BE2C (cell line): Measurements from ENCODE around the gene CLDN24.

Source experiments
- DNase-seq: peaks from one replicate; pipeline ENCODE4 v3.0.0-alpha.2; 2020
- H3K27me3 ChIP-seq: fragments of 250-450 bp; sonication (Bioruptor Pico); 2 replicates; pipeline ENCODE4 v1.5.1; 2020; ENCODE audit warnings: mild to moderate bottlenecking
- H3K36me3 ChIP-seq: fragments of 250-450 bp; sonication (Bioruptor Pico); 2 replicates; pipeline ENCODE4 v1.5.1; 2020; ENCODE audit warnings: mild to moderate bottlenecking
- H3K4me1 ChIP-seq: fragments of 250-450 bp; sonication (Bioruptor Pico); 2 replicates; pipeline ENCODE4 v1.5.1; 2020
- H3K4me3 ChIP-seq: 2 replicates; pipeline ENCODE4 v1.5.1; 2011; ENCODE audit warnings: low read depth, low read length
- H3K9me3 ChIP-seq: fragments of 250-450 bp; sonication (Bioruptor Pico); 2 replicates; pipeline ENCODE4 v1.5.1; 2020
- TF ChIP-seq, protein P1 (sequence below): IDR thresholded peaks from 2 replicates; pipeline ENCODE4 v1.5.1; 2012; ENCODE audit warnings: mild to moderate bottlenecking, low read depth, low read length

CLDN24 gene

DNA sequence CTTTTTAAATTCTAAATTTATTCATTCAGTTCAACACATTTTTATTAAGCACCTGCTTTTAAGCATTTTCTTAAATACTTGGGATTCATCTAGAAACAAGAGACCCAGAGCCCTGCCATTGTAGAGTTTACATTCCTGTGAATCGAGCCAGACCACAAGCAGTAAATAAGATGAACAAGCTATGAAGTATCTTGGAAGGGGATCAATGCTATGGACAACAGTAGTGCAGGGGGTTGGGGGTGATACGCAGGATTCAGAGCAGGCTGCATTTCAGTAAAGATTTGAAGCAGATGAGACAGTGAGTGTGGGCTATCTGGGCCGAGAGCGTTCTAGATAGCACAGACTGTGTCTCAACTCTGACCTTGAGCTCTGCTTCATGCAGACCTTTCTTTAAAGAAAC is 37.3 kb downstream of the CLDN24 start:
- no peaks in the 10 kb centered on the region for H3K9me3 ChIP-seq
- TF ChIP-seq, protein P1, sequence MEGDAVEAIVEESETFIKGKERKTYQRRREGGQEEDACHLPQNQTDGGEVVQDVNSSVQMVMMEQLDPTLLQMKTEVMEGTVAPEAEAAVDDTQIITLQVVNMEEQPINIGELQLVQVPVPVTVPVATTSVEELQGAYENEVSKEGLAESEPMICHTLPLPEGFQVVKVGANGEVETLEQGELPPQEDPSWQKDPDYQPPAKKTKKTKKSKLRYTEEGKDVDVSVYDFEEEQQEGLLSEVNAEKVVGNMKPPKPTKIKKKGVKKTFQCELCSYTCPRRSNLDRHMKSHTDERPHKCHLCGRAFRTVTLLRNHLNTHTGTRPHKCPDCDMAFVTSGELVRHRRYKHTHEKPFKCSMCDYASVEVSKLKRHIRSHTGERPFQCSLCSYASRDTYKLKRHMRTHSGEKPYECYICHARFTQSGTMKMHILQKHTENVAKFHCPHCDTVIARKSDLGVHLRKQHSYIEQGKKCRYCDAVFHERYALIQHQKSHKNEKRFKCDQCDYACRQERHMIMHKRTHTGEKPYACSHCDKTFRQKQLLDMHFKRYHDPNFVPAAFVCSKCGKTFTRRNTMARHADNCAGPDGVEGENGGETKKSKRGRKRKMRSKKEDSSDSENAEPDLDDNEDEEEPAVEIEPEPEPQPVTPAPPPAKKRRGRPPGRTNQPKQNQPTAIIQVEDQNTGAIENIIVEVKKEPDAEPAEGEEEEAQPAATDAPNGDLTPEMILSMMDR: no peak
- no peak overlapping the region for H3K4me3 ChIP-seq
- H3K27me3 ChIP-seq: no peaks in the 10 kb centered on the region
- H3K4me1 ChIP-seq: no peaks in the 10 kb centered on the region
- H3K36me3 ChIP-seq: peaks cover 12% of the 10 kb centered on the region
- DNase-seq: no peak

GRCh38 chr4:183284258-183284785 is 37.9 kb downstream of the CLDN24 start:
- no peaks in the 10 kb centered on the region for H3K27me3 ChIP-seq
- TF ChIP-seq, protein P1: no peak
- no peak for DNase-seq
- H3K4me3 ChIP-seq: no peak overlapping the region
- H3K4me1 ChIP-seq: no peaks in the 10 kb centered on the region
- peaks cover 12% of the 10 kb centered on the region for H3K36me3 ChIP-seq
- H3K9me3 ChIP-seq: no peaks in the 10 kb centered on the region

DNA sequence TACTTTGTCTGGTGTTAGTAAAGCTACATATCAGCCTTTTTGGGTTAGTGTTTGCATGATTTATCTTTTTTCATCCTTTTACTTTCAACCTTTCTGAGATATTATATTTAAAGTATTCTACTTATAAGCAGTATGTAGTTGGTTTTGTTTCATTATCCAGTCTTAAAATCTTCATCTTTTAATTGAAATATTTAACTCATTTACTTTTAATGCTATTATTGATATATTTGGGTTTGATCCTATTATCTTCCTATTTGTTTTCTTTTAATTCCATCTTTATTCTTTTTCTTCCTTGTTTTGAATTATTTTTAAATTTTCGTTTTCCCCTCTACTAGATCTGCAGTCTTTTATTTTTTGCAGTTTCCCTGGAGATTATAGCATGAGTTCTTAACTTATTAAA is 46.1 kb downstream of the CLDN24 start:
- H3K9me3 ChIP-seq: no peaks in the 10 kb centered on the region
- no peak overlapping the region for H3K4me3 ChIP-seq
- peaks cover 15% of the 10 kb centered on the region for H3K36me3 ChIP-seq

GRCh38 chr4:183272384-183272783 is 49.8 kb downstream of the CLDN24 start:
- TF ChIP-seq, protein P1: no peak
- H3K36me3 ChIP-seq: peaks cover 20% of the 10 kb centered on the region
- no peaks in the 10 kb centered on the region for H3K4me1 ChIP-seq
- H3K27me3 ChIP-seq: no peaks in the 10 kb centered on the region
- H3K4me3 ChIP-seq: no peak overlapping the region
- H3K9me3 ChIP-seq: no peaks in the 10 kb centered on the region
- no peak for DNase-seq

More for the DNA sequence above, 46.1 kb downstream of the CLDN24 start:
- Histone ChIP-seq H3K27me3 (no peaks in the 10 kb centered on the region), H3K4me1 (no peaks in the 10 kb centered on the region)
- TF ChIP-seq, protein P1: no peak
- no peak for DNase-seq
